SK-N-MC (cell line): ENCODE results near the gene LPCAT3.

ENCODE experiments used
- DNase-seq: peaks from one replicate; pipeline ENCODE4 v3.0.0-alpha.2; 2011; ENCODE audit warnings: low read depth, low spot score
- H3K27ac ChIP-seq: fragments of 200-600 bp; sonication (generic); 2 replicates; pipeline ENCODE4 v1.5.1; 2016; ENCODE audit warnings: mixed run types
- H3K36me3 ChIP-seq: fragments of 200-600 bp; sonication (generic); 2 replicates; pipeline ENCODE4 v1.6.1; 2017; ENCODE audit warnings: antibody characterized with exemption, low read length, mixed read lengths; ENCODE audit not compliant: insufficient read depth
- H3K4me3 ChIP-seq: fragments of 200-600 bp; sonication (generic); 2 replicates; pipeline ENCODE4 v1.5.1; 2016
- H3K9ac ChIP-seq: fragments of 200-600 bp; sonication (generic); 2 replicates; pipeline ENCODE4 v1.8.0; 2017; ENCODE audit warnings: mixed run types, mixed read lengths; ENCODE audit not compliant: insufficient read length
- H3K9me3 ChIP-seq: fragments of 200-600 bp; sonication (generic); 2 replicates; pipeline ENCODE4 v1.6.1; 2017; ENCODE audit warnings: low read depth, mild to moderate bottlenecking, antibody characterized with exemption, low read length, moderate library complexity, mixed read lengths
- EZH2 ChIP-seq: fragments of 200-600 bp; sonication (generic); IDR thresholded peaks from one replicate; pipeline ENCODE4 v1.6.1; 2017; ENCODE audit warnings: antibody characterized with exemption
- FOXP2 ChIP-seq: optimal IDR thresholded peaks from 2 replicates; pipeline ENCODE3; 2011; ENCODE audit warnings: mild to moderate bottlenecking, moderate library complexity; ENCODE audit not compliant: insufficient read depth; ENCODE audit errors: extremely low read length, control extremely low read depth
- POLR2AphosphoS5 ChIP-seq: IDR thresholded peaks from 2 replicates; pipeline ENCODE4 v1.6.1; 2012; ENCODE audit warnings: mild to moderate bottlenecking, low read depth, low read length, borderline replicate concordance

Gene LPCAT3

DNA sequence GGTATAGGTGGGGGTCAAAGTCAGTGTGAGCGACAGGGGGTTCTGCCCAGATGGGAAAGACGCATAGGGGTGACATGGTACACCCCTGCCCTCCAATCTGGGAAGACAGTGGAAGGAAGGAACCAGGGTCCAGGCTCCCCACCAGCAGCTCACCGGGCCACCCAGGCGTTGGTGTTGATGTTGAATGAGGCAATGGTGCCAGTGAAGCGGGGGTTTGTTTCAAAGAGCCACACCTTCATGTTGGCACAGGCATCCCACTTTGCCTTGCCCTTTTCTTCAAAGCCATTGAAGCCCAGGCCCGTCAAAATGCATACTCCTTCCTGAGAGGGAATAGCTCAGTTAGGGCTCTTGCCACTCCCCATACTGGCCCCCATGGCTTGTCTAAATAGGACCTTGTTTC, 40.1 kb downstream of the LPCAT3 start:
- no peak for DNase-seq
- Histone ChIP-seq H3K36me3 (peaks cover 75% of the 10 kb centered on the region), H3K27ac (peak overlapping the region; percentile 58; the same call in 1 of the 2 replicates)

DNA sequence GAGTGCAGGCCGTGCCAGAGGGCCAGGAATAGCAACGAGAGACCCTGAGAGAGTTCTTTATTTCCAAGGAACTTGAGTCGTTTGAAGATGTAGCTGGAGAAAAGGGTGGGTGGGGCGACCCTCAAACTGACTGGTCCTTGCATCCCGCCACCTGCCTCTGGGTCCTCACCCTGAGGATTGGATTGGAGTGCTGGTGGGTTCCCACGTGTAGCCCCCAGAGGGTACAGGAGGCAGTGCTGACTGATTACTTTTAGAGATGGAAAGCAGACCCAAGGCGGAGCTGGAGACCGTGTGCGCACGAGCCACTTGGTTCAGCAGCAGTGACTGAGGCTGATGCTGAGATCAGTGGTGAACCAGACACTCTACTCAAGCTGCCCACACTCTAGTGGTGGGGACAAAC, 40.6 kb downstream of the LPCAT3 start:
- no peak overlapping the region for H3K9ac ChIP-seq
- no peak overlapping the region for H3K27ac ChIP-seq
- no peak for TF ChIP-seq EZH2
- TF ChIP-seq FOXP2 = no peak
- no peak; the same call in 1 of the 2 replicates for TF ChIP-seq POLR2AphosphoS5
- no peaks in the 10 kb centered on the region for H3K9me3 ChIP-seq
- no peak for DNase-seq
- no peak overlapping the region for H3K4me3 ChIP-seq
- peaks cover 77% of the 10 kb centered on the region for H3K36me3 ChIP-seq

More for the DNA sequence above, 40.1 kb downstream of the LPCAT3 start:
- TF ChIP-seq FOXP2 (no peak), EZH2 (no peak)
- H3K9ac ChIP-seq = no peak overlapping the region
- no peak overlapping the region for H3K4me3 ChIP-seq
- no peaks in the 10 kb centered on the region for H3K9me3 ChIP-seq

GRCh38 chr12:6975297-6976032, 42.8 kb downstream of the LPCAT3 start:
- no peaks in the 10 kb centered on the region for H3K9me3 ChIP-seq
- H3K27ac ChIP-seq = no peak overlapping the region
- no peak for TF ChIP-seq EZH2
- TF ChIP-seq FOXP2 = no peak
- TF ChIP-seq POLR2AphosphoS5 = no peak
- H3K4me3 ChIP-seq = no peak overlapping the region
- peaks cover 65% of the 10 kb centered on the region for H3K36me3 ChIP-seq
- H3K9ac ChIP-seq = no peak overlapping the region
- DNase-seq = no peak

DNA sequence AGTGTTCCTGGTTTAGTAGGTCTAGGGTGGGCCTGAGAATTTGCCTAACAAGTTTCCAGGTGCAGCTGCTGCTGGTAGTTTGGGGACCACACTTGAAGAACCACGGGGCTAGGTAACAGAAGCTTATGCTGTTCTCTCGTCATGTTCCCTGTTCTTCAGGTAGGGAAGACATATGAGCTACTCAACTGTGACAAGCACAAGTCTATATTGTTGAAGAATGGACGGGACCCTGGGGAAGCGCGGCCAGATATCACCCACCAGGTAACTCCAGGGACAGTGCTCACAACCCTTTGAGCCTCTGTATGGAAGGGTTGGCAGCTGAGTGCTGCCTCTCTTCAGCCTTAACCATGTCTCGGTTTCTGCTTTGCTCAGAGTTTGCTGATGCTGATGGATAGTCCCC, 44.1 kb downstream of the LPCAT3 start:
- TF ChIP-seq EZH2 (no peak), POLR2AphosphoS5 (no peak), FOXP2 (no peak)
- H3K9me3 ChIP-seq = no peaks in the 10 kb centered on the region
- H3K36me3 ChIP-seq = peaks cover 66% of the 10 kb centered on the region
- no peak for DNase-seq
- no peak overlapping the region for H3K4me3 ChIP-seq
- H3K9ac ChIP-seq = no peak overlapping the region
- no peak overlapping the region for H3K27ac ChIP-seq

DNA sequence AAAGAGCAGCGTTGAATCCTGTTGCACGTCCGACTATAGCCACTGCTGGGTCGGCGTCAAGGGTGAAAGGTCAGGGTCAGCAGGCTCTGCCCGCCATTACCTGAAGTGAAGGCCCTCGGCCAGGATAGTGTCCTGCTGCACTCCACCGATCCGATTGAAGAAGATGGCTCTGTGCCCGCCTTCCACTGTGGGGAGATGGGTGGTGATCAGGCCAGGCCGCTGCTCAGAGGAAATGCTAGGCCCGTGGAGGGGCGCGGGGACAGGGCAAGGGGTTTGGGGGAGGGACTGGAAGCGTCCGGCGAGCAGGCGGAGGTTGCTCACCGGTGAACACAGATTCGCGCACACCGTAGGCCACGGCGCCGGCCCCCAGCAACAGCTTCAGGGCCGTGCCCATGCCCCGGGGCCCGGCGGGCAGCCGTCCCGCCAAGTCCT, 48.2 kb downstream of the LPCAT3 start:
- peak overlapping the region; percentile 56 for H3K27ac ChIP-seq
- H3K4me3 ChIP-seq = peak overlapping the region; percentile 100
- peak overlapping the region; percentile 98 for H3K9ac ChIP-seq
- H3K36me3 ChIP-seq = peaks cover 70% of the 10 kb centered on the region
- TF ChIP-seq FOXP2 = no peak
- no peak for TF ChIP-seq POLR2AphosphoS5
- no peak for TF ChIP-seq EZH2
- no peak for DNase-seq
- H3K9me3 ChIP-seq = no peaks in the 10 kb centered on the region

GRCh38 chr12:6968426-6968825, 49.9 kb downstream of the LPCAT3 start:
- Histone ChIP-seq H3K9me3 (no peaks in the 10 kb centered on the region), H3K9ac (peak overlapping the region; percentile 98), H3K36me3 (peaks cover 56% of the 10 kb centered on the region), H3K27ac (no peak overlapping the region), H3K4me3 (peak overlapping the region; percentile 100)
- no peak for TF ChIP-seq FOXP2
- TF ChIP-seq EZH2 = no peak
- no peak for TF ChIP-seq POLR2AphosphoS5
- no peak for DNase-seq

- peaks cover 49% of the 10 kb centered on the region for H3K36me3 ChIP-seq
- no peaks in the 10 kb centered on the region for H3K9me3 ChIP-seq
- H3K4me3 ChIP-seq = no peak overlapping the region
- H3K9ac ChIP-seq = no peak overlapping the region
- TF ChIP-seq POLR2AphosphoS5 = no peak; the same call in 1 of the 2 replicates
- TF ChIP-seq EZH2 = no peak
- TF ChIP-seq FOXP2 = no peak
- DNase-seq = no peak
- no peak overlapping the region for H3K27ac ChIP-seq
These were observed 50.6 kb downstream of the LPCAT3 start for GRCh38 chr12:6967651-6968100.

GRCh38 chr12:6966351-6966750, 51.9 kb downstream of the LPCAT3 start:
- no peak overlapping the region for H3K9ac ChIP-seq
- H3K27ac ChIP-seq = peak overlapping the region; percentile 84; the same call in 1 of the 2 replicates
- peaks cover 43% of the 10 kb centered on the region for H3K36me3 ChIP-seq

DNA sequence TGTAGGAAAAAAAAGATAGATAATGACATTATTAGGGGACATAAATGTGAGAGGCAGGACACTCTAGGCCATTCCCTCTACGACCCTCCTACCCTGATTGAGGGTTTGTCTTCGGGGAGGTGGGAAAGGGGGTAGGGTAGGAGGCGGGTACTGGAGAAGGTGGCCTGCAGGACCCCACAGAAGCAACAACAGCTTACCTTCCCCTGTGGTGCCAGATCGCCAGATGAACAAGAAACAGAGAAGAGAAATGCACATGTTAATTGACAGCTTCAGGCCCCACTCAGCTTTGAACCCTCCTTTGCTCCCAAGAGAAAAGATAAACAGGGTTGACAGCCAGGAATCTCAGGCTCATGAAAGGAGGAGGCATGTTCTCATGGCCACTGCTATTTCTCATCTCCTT, 52.6 kb downstream of the LPCAT3 start:
- no peaks in the 10 kb centered on the region for H3K9me3 ChIP-seq
- DNase-seq = no peak
- TF ChIP-seq EZH2 = no peak
- no peak for TF ChIP-seq FOXP2
- TF ChIP-seq POLR2AphosphoS5 = no peak
- H3K27ac ChIP-seq = peak overlapping the region; percentile 84
- no peak overlapping the region for H3K9ac ChIP-seq
- peaks cover 43% of the 10 kb centered on the region for H3K36me3 ChIP-seq
- H3K4me3 ChIP-seq = no peak overlapping the region

More at GRCh38 chr12:6966351-6966750, 51.9 kb downstream of the LPCAT3 start:
- DNase-seq = no peak
- no peaks in the 10 kb centered on the region for H3K9me3 ChIP-seq
- TF ChIP-seq FOXP2 (no peak), POLR2AphosphoS5 (no peak), EZH2 (no peak)
- H3K4me3 ChIP-seq = no peak overlapping the region
